Activated T-cell treated with anti-CD3 and anti-CD28 coated beads, Interleukin-2, amount 50 U/mL, for 72 hours (primary cell): ENCODE data around the gene AFF3. TPM values are rescaled to one million over a fixed set of nuclear protein-coding genes. Genes with fewer than 3 reads are reported as not detected.

Experiments
- ATAC-seq, 2 donors: fragments of 150-1000 bp; cut with Tn5 transposase; replicated peaks in 1 of 2; 2 replicates each; pipeline ENCODE4 v1.10.0; 2021; ENCODE audit warnings: moderate library complexity in 2 of 2, mild to moderate bottlenecking in 1 of 2
- DNase-seq, 2 donors: peaks; one replicate each; pipeline ENCODE4 v3.0.0; 2021 to 2022; ENCODE audit warnings: mixed read lengths in 1 of 2
- H3K27ac Mint-ChIP-seq: one replicate; pipeline ENCODE4 v1.8.0; 2022; ENCODE audit warnings: mild to moderate bottlenecking, moderate library complexity, mixed read lengths
- H3K27me3 Mint-ChIP-seq: one replicate; pipeline ENCODE4 v1.8.0; 2022; ENCODE audit warnings: low read depth, mixed read lengths
- H3K36me3 Mint-ChIP-seq, 2 donors: one replicate each; pipeline ENCODE4 v1.8.0; 2022; ENCODE audit warnings: mixed read lengths in 2 of 2, mild to moderate bottlenecking in 1 of 2; ENCODE audit not compliant: insufficient read depth in 2 of 2
- H3K4me1 Mint-ChIP-seq: one replicate; pipeline ENCODE4 v1.8.0; 2022; ENCODE audit warnings: low read depth, mixed read lengths
- H3K4me3 Mint-ChIP-seq, 2 donors: one replicate each; pipeline ENCODE4 v1.8.0; 2022; ENCODE audit warnings: mild to moderate bottlenecking in 2 of 2, mixed read lengths in 2 of 2, moderate library complexity in 2 of 2
- H3K9me3 Mint-ChIP-seq, 2 donors: one replicate each; pipeline ENCODE4 v1.8.0; 2022; ENCODE audit warnings: mixed read lengths in 2 of 2
- total RNA-seq, 2 donors: library from RNA; stranded (reverse); gene quantifications; one replicate each; pipeline ENCODE4 v1.2.3, GENCODE V29; 2022

The AFF3 gene
- total RNA-seq, 2 donors from 2014 or later = 0.39 to 2.6 TPM

DNA sequence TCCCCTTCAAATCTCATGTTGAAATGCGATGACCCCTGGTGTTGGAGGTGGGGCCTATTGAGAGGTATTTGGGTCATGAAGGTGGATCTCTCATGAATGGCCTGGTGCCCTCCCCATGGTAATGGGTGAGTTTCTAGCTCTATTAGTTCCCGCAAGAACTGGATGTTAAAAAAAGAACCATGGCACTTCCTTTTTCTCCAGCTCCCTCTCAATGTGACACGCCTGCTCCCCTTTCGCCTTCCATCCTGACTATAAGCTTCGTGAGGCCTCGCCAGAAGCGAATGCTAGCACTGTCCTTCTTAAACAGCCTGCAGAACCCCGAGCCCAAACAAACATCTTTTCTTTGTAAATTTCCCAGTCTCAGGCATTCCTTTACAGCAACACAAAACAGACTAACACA, 349.4 kb downstream of the AFF3 start:
- Mint-ChIP-seq H3K36me3 (peaks cover 4 to 7% of the 10 kb centered on the region in 2 donors), H3K27me3 (no peaks in the 10 kb centered on the region), H3K4me3 (no peak overlapping the region), H3K4me1 (no peaks in the 10 kb centered on the region), H3K9me3 (peaks cover 6 to 7% of the 10 kb centered on the region in 2 donors), H3K27ac (no peak overlapping the region)
- ATAC-seq (no peak), DNase-seq (no peak)

DNA sequence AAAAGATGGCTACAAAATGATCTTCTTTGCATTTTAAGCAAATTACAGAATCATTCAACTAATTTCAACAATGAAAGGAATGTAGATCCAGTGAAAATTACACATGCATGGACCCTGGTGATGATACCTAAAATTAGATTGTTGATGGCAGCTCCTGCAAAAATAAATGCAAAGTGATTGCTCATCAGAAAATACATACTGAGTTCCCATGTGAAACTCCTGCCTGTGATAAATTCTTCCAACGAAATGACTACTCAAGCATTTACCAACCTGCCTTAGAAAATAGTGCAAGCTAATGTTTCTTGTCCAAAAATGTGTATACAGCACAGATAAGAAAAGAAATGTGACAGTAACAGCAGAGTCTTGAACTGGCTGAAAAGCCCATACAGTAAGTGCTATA, 352.5 kb downstream of the AFF3 start:
- H3K4me3 Mint-ChIP-seq = no peak overlapping the region
- no peaks in the 10 kb centered on the region for H3K36me3 Mint-ChIP-seq
- H3K4me1 Mint-ChIP-seq = no peaks in the 10 kb centered on the region
- no peak for DNase-seq
- no peak overlapping the region for H3K27ac Mint-ChIP-seq
- no peak for ATAC-seq
- peaks cover 0 to under 1% of the 10 kb centered on the region in 2 donors for H3K9me3 Mint-ChIP-seq
- no peaks in the 10 kb centered on the region for H3K27me3 Mint-ChIP-seq

DNA sequence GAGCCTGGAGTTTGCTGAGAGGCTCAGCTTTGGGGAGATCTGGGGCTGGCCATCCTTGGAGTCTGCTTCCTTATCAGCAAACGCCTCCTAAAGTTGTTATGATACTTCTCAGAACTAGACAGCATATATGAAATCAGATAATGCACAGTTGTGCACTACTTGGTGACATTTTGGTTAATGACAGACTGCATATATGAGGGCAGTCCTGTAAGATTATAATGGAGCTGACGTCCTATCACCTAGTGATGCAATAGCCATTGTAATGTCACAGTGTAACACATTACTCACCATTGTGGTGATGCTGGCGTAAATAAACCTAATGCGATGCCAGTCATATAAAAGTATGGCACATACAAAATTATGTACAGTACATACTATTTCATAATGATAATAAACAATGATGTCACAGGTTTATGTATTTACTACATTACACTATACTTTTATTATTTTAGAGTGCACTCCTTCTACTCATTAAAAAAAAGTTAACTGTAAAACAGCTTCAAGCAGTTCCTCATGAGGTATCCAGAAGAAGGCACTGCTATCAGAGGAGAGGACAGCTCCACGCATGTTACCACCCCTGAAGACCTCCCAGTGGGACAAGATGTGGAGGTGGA, 354.5 kb downstream of the AFF3 start:
- Mint-ChIP-seq H3K27ac (no peak overlapping the region), H3K36me3 (no peaks in the 10 kb centered on the region), H3K4me1 (no peaks in the 10 kb centered on the region), H3K9me3 (no peaks in the 10 kb centered on the region), H3K27me3 (no peaks in the 10 kb centered on the region), H3K4me3 (no peak overlapping the region)
- ATAC-seq (no peak), DNase-seq (no peak)

DNA sequence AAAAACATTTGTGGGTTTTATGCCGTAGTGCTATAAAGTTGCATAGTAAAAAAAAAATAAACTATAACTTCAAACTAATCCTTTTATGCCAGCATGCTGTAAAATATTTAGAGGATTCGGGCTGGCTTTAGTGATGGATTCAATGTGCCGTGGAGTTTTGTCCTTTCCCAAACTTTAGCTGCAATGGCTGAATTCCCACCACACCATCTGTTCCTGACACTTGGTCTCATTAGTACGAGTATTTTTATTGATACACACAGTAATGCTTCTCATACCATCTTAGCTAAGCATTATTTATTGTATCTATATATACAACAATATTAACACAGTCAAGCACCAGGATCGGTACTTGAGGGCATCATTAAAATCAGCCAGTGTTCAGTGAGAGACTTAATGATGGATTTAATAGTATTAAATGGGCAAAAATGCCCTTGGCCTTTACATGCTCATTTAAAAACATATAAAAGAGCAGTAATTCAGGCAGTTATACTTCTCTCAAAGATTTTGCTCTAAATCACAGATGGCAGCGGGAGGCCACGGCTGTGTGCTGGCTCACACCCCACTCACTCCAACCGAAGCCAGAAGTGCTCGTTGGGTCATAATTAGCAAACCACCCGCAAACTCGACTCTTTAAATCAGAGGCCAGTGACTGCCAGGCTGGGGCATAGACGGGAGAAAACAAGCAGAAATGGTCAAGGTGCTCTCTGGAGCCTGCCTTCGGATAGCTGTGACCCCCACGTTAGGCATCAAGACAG, 355.6 kb downstream of the AFF3 start:
- Mint-ChIP-seq H3K4me1 (no peaks in the 10 kb centered on the region), H3K27ac (no peak overlapping the region), H3K4me3 (no peak overlapping the region), H3K36me3 (no peaks in the 10 kb centered on the region), H3K9me3 (no peaks in the 10 kb centered on the region), H3K27me3 (no peaks in the 10 kb centered on the region)
- no peak for ATAC-seq
- DNase-seq = no peak

DNA sequence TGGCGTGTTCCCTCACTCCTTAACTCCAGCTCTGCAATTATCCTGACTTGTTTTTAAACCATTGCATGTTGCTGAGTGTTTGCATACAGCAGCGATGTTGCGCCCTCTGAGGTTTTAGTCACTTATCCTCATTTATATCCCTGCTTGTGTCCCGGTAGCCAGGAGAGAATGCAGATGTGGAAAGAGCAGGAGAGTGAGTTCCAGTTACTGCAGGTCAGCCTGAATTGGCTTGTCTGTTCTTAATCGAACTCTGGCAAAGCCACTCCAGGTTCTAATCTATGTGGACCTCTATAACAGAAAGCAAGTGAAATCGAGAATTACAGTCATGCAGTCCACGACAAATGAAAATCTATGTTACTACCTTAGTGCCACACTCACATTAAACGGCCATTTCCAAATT, 357.4 kb downstream of the AFF3 start:
- no peak overlapping the region for H3K27ac Mint-ChIP-seq
- H3K4me1 Mint-ChIP-seq = no peaks in the 10 kb centered on the region
- no peak overlapping the region for H3K4me3 Mint-ChIP-seq
- DNase-seq = no peak
- H3K36me3 Mint-ChIP-seq = peaks cover 0 to 5% of the 10 kb centered on the region in 2 donors
- peaks cover 2 to 9% of the 10 kb centered on the region in 2 donors for H3K9me3 Mint-ChIP-seq
- no peak for ATAC-seq
- no peaks in the 10 kb centered on the region for H3K27me3 Mint-ChIP-seq

DNA sequence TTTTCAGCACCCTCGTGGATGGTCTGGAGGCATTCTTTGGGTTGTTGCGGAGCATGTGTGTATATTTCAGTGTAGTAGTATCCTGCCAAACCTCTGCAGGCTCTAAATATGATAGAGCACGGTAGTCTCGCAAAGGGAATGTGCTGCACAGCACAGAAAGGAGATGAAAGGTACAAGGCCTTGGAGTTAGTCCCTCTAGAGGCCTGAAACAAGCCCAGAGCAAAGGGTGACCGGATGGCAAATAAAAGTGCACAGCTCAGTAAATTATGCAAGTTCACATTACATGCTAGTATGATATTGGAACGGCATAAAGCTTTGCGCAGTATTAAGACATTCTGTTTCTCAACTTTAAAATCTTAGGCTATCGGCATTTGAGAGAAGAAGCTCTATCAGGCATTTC, 358.1 kb downstream of the AFF3 start:
- Mint-ChIP-seq H3K4me3 (no peak overlapping the region), H3K36me3 (peaks cover 0 to 5% of the 10 kb centered on the region in 2 donors), H3K4me1 (no peaks in the 10 kb centered on the region), H3K27me3 (no peaks in the 10 kb centered on the region), H3K9me3 (peaks cover 2 to 9% of the 10 kb centered on the region in 2 donors), H3K27ac (no peak overlapping the region)
- ATAC-seq (no peak), DNase-seq (no peak)

DNA sequence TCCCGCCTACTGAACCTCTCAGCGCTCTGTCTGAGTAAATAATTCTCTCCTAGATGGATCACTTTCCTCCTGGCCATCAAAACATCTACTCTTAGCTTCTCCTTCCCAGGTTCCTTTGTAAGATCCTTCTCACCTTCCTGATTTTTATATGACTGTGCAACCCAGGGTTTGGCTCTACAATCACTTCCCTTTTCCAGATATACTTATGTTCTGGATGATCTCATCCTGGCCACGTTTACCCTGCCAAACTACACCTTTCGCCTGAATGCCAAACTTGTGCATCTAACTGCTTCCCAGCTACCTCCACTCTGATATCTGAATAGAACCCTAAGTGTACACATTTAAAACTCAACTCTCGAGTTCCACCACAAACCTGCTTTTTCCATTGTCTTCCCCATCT, 362.1 kb downstream of the AFF3 start:
- Mint-ChIP-seq H3K9me3 (peaks cover 5 to 13% of the 10 kb centered on the region in 2 donors), H3K4me1 (no peaks in the 10 kb centered on the region), H3K27ac (no peak overlapping the region), H3K4me3 (no peak overlapping the region), H3K27me3 (no peaks in the 10 kb centered on the region), H3K36me3 (peaks cover 3 to 5% of the 10 kb centered on the region in 2 donors)
- ATAC-seq (no peak), DNase-seq (no peak)

DNA sequence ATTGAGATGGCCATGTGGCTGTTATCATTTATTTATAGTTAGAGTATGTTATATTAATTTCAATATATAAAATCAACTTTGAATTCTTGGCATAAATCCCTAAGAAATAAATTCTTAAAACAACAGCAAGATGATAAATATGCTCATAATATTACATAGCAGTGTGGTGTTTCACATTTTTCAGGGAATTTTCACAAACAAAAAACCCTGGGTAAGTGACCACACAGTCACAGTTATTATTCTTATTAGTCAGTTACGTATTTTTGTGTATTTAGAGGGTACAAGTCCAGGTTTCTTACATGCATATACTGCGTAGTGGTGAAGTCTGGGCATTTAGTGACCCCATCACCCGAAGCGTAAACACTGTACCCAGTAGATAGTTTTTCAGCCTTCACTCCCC, 363.1 kb downstream of the AFF3 start:
- H3K36me3 Mint-ChIP-seq = peaks cover 4 to 6% of the 10 kb centered on the region in 2 donors
- no peaks in the 10 kb centered on the region for H3K4me1 Mint-ChIP-seq
- no peak overlapping the region for H3K27ac Mint-ChIP-seq

DNA sequence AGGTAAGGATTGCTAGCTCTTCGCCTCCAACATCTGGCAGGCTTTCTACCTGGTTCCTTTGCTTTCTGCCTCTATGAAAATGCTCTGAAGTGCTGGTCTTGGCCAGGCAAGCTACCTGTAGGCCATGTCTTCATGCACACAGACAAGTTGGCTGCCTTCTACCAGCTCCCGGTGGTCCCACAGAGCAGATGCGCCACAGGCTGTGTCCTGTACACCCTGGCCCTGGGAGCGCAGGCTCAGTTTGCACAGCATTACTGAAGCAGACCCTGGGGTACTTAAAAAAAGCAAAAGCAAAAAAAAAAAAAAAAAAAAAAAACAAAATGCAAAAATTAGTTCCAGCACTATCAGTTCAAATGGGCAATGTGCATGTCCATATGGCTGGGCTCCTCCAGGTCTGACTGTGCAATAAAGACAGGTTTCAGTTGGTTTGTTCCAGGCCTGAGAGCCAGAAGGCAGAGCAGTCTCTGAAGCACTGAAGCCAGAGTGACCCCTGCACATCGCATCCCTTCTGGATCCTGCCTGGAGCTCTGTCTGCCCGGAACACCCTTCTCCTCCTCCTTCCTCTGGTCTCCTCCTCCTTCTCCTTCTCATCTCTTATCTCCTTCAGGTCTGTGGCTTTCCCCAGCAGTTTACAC, 364.6 kb downstream of the AFF3 start:
- peaks cover 5 to 7% of the 10 kb centered on the region in 2 donors for H3K36me3 Mint-ChIP-seq
- ATAC-seq (no peak), DNase-seq (no peak)
- H3K27ac Mint-ChIP-seq = no peak overlapping the region
- no peak overlapping the region for H3K4me3 Mint-ChIP-seq
- H3K4me1 Mint-ChIP-seq = no peaks in the 10 kb centered on the region
- peaks cover 7 to 13% of the 10 kb centered on the region in 2 donors for H3K9me3 Mint-ChIP-seq
- no peaks in the 10 kb centered on the region for H3K27me3 Mint-ChIP-seq

More for the DNA sequence above, 363.1 kb downstream of the AFF3 start:
- H3K9me3 Mint-ChIP-seq = peaks cover 6 to 13% of the 10 kb centered on the region in 2 donors
- no peak overlapping the region for H3K4me3 Mint-ChIP-seq
- DNase-seq = no peak
- no peaks in the 10 kb centered on the region for H3K27me3 Mint-ChIP-seq
- no peak for ATAC-seq

DNA sequence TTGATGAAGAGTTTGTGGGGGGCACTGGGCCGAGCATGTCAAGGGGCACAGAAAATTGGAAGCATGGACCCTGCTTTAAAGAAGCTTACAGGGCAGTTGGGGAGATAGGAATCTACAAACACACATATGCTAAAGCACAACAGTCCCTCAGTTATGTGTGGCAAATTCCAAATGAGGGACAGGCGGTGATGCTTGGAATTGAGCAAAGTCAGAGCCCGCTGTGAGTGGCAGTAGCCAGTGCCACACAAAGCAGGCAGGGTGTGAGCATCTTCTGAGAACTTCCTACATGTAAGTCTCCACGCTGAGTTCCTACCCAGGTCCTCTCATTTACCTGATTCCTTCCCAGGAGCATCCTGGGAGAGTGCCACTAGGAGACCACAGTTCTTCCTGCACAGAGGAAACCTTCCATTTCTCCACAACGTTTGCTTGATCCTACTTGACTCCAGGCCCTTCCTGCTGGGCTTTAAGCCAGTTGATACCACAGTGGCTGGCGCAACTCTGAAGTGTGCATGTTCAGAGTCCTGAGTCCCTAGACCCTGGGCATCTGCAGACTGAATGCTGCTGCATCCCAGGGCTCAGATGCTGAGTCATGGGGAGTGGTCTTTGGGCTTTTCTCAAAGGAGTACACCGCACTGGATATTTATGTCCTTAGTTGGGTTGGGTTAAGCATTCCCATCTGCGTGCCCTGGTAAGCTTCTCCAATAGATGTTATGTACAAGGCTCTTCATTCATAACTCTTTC, 365.3 kb downstream of the AFF3 start:
- Mint-ChIP-seq H3K27ac (no peak overlapping the region), H3K27me3 (no peaks in the 10 kb centered on the region), H3K4me1 (no peaks in the 10 kb centered on the region), H3K4me3 (no peak overlapping the region), H3K36me3 (peaks cover 5 to 7% of the 10 kb centered on the region in 2 donors), H3K9me3 (peaks cover 7 to 13% of the 10 kb centered on the region in 2 donors)
- no peak for DNase-seq
- ATAC-seq = no peak

DNA sequence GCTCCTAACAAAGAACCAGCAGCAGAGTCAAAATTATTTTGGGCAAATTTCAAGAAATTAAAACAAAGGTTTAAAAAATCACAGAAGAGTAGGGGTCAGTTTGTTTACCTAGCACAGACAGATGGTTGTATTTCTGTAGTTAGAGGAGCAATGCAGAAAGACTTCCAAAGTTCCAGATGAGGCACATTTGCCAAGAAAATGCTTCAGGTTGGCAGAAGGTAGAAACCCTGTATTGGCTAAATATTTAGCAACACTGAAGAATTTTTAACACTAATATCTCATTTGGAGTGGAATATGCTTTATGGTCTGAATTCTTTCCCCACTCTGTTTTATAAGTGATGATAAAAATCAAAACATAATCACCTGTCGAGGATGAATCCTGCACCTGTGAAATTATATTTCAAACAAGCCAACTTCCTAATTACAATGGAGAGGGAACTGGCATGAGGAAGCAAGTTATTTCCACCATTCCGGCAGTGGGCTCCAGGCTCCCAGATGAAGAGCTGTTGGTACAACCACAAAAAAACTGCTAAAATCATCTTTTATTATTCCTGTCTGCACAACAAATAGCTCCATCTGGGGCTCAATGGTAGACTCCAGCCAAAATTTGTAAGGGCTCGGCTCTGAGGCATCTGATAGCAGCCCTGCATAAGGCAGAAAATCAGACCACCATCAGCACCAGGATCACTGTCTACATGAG, 366.0 kb downstream of the AFF3 start:
- Mint-ChIP-seq H3K4me1 (no peaks in the 10 kb centered on the region), H3K9me3 (peaks cover 7 to 13% of the 10 kb centered on the region in 2 donors), H3K4me3 (no peak overlapping the region), H3K36me3 (peaks cover 5 to 7% of the 10 kb centered on the region in 2 donors), H3K27ac (no peak overlapping the region), H3K27me3 (no peaks in the 10 kb centered on the region)
- DNase-seq (no peak), ATAC-seq (no peak)

DNA sequence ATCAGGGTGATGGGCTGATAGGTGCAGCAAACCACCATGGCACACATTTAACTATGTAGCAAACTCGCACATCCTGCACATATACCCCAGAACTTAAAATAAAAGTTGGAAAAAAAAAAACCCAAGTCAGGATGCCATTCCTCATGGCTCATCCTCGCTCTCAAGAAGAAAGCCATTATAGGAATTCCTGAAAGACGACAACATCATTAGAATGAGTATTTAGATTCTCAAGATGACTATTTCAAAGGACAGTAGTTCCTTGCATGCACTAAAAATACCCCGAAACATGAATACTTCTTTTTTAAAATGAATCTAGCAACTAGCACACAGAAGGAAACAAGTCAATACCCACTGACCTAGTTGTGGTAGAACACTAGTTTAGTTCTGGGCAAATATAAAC, 366.8 kb downstream of the AFF3 start:
- no peaks in the 10 kb centered on the region for H3K4me1 Mint-ChIP-seq
- no peak overlapping the region for H3K27ac Mint-ChIP-seq
- DNase-seq = no peak
- peaks cover 4 to 10% of the 10 kb centered on the region in 2 donors for H3K9me3 Mint-ChIP-seq
- H3K36me3 Mint-ChIP-seq = peaks cover 5 to 6% of the 10 kb centered on the region in 2 donors
- H3K27me3 Mint-ChIP-seq = no peaks in the 10 kb centered on the region
- no peak for ATAC-seq
- no peak overlapping the region for H3K4me3 Mint-ChIP-seq
